NCI-H226 (cell line): Measurements from ENCODE around the gene LSAMP.

ENCODE experiments used
- DNase-seq: peaks from one replicate; pipeline ENCODE4 v3.0.0-alpha.2; 2015

Gene LSAMP

DNA sequence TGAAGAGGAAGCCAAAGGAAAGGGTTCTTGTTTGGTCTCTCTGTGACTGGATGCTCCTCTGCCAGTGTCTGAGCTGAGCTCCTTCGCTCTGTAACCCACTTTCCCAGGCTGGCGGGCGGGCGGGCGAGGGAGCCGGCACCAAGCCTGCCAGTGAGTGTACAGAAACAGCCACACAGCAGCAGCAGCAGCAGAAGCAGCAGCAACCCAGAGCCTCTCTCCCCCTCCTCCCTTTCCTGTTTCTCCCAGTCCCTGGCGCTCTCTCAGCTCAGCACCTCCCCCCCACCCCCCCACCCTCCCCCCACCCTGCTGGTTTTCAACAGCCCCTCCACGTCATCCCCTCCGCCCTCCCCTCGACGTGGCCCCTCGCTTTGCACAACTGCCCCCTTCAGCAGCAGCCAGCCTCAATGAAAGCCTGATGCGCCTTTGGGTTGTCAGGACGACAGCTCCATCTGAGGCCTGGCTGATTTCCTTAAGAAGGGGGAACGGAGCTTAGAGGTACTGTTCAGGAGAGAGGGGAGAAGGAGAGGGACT, at the start of gene LSAMP:
Gene LSAMP, minus strand, starts transcription at position 177 of the 531 bp plus-strand sequence.
- DNase-seq: no peak

DNA sequence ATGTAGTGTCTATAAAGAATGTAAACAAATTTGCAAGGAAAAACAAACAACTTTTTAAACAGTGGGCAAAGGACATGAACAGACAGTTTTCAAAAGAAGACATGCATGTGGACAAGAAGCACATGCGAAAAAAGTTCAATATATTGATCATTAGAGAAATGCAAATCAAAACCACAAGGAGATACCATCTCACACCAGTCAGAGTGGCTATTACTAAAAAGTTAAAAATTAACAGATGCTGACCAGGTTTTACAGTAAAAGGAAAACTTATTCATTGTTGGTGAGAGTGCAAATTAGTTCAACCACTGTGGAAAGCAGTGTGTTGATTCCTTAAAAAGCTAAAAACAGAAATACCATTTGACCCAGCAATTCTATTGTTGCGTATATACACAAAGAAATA, 47.1 kb upstream of the LSAMP start:
- DNase-seq: no peak

DNA sequence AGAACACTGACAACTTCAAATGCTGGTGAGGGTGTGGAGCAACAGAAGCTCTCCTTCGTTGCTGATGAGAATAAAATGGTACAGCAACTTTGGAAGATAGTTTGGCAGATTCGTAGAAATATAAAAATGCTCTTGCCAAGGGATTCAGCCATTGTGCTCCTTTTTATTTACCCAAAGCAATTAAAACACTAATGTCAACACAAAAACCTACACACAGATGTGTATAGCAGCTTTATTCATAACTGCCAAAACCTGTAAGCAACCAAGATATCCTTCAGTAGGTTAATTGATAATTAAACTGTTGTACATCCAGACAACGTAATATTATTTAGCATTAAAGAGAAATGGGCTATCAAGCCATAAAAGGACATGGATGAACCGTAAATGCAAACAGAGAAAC, 37.8 kb upstream of the LSAMP start:
- DNase-seq: no peak

DNA sequence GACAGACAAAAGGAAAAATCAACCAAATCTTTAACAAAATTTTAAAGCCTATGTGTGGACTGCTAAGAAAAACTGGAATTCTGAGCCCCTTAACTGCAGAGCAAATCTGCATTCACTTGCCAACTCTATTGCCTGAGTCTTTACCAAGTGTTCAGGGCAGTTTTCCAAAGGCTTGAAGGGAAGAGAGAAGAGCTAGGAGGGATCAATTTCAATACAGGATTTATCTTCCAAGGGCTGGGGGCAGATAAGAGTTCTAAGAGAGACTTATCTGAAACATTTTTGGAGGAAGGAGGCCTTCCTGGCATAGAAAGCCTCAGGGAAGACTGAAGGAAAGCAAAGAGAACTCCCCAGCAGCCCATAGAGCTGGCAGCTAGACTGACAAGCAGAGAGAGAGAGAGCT, 31.4 kb upstream of the LSAMP start:
- DNase-seq: no peak

DNA sequence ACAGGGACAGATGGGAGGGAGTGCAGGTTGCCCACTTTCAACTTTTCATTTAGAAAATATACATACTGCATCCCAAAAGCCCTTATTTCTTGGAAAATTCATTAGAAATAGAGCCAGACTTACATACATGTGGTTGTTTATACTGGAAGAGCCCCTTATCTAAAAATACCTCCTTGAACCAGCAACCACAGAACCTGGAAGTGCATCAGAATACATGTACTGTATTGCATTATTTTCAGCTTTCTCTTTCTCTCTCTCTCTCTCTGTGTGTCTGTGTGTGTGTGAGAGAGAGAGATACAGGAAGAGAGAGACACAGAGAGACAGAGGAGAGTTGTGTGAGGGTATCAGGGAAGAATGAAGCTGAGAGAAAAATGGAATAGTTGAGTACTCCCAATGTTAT, 29.5 kb upstream of the LSAMP start:
- DNase-seq: no peak

DNA sequence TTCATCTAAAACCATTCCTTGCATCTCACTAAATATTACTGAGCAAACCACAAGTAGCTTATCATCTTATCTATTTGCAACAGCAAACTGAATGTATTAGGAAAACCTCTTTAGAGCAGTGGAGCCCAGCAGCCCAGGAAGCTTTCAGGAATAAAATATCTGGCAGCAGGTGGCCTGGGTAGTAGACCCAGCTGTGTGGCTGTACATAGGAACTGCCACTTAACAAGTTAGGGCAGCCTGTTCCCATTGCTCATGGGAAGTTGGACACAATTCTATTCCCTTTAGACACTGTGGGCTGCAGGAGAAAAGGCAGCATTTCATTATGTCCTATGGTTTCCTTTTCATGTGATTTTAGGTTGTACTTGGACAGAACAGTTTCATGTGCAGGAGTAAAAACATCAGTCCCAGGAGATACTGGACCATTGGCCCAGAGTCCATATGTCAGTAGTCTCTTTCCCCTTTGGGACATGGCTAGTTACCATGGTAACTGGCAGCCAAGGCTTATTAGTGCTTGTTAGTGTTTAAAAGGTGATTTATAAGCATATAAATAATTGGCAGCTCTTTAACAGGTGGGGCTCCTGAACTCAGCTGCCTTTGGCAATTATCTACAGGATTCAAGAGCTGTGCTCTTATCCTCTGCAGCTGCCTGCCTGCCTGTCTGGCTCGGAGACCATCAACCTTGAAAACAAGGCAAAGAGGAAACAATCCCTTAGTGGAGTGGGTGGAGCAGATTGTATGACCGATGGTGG, 28.9 kb upstream of the LSAMP start:
- DNase-seq: no peak

DNA sequence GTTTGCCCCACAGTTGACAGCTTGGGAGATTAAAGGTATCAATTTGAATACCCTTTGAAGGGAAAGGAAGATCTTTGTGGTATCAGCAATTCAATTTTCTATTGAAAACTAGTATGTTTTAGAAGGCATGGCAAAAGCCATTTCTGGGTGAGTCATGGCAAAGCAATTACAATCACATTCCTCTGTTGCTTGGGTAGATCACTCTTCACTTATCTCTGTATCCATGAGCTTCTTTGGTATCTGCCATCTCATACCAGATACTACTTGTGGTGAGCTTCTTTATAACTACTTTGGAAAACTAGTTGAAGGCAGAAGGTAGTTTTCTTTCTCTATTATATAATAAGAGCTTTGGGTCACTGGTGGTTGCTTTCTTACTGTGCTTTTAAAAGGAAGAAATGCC, 28.3 kb upstream of the LSAMP start:
- no peak for DNase-seq

DNA sequence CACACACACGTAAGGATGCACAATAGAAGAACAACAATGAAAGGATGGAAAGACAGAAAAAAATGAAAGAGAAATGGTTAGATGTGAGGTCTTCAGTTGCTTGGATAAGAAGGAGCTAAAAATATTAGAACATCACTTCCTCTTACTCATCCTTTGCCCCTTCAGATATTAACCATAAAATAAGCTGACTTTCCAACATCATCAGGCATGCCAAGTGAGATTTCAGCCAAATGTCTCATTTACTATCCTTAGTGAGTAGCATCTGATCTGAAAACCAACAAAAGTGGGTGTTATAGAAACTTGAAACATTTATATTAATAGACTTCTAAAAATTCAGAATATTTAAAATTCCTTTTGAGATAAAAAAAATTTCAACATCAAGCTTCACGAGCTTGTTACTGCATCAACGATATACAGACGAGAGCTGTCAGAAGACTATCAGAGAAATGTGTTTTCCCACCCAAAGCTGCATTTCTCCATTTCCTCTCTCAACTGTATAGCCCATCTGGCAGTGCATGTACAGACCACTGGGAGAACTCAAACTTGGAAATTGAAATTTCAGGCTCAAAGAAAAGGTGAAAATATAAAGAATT, 25.4 kb upstream of the LSAMP start:
- DNase-seq: no peak

DNA sequence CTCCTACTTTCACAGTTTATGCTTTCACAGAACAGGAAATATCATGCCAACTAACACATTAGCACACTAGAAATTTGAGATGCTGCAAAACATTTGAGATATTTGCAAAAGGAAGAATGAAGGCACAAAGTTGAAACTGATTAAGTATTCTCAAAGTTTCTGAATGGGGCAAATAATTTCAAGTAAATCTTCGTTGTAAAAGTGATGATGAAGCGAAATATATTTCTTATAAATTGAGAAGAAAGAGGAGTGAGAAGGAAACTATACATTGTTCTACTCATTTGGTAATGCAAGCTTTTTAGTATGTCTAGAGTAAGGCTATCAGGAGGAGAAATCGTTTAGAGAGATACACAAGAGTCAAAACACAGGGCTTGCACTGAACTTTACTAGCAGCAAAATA, 24.3 kb upstream of the LSAMP start:
- no peak for DNase-seq

DNA sequence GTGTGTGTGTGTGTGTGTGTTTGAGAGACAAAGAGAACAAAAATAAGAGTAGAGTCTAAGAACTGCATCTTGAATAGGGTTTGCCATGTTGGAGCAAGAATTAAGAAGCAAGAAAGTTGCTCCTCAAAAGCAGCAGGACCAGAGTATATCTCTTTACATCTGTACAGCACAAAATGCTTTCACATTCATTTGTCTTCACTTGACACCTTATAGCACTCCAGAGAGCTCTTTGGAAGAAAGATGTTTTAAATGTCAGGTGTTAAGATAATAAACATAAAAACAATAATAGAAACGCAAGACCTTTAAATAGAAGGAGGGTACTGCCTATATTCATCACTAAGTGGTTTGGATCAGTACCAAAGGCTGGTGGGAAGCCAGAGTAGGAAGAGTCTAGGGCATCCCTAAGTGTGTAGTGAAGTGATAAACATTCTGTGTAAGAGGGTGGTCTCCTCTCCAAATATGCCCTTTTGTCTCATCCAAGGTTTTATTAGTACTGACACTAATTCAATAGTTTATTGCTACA, 19.1 kb upstream of the LSAMP start:
- no peak for DNase-seq

DNA sequence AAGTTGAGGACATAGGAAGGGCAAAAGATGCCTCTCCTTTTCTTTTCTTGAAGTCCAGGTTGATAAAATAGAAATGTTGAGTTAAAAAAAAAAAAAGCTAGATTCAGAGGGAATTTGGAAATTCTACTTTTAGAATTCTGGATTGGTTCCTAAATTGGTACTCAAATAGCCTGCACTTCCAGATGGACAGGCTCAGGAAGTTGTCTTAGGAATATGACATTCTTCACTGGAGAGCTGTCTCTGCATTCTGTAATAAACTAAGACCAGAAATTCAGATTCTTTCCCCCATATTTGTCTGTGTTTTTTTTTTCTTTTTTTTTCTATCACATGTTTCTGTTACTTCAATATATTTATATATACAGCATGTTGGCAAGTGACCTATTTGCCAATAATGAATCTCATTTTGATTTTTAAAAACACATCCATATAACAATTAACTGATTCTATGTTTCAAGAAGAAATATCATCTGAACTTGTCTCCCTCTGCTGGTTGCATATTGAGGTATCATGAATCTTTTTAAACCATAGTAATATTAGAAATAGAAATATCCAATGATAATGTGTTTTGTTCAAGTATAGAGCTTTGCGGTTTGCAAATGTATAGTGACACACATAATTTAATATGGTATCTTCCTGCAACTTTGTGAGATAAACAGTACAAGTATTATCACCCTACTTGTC, 8.5 kb upstream of the LSAMP start:
- DNase-seq: no peak

DNA sequence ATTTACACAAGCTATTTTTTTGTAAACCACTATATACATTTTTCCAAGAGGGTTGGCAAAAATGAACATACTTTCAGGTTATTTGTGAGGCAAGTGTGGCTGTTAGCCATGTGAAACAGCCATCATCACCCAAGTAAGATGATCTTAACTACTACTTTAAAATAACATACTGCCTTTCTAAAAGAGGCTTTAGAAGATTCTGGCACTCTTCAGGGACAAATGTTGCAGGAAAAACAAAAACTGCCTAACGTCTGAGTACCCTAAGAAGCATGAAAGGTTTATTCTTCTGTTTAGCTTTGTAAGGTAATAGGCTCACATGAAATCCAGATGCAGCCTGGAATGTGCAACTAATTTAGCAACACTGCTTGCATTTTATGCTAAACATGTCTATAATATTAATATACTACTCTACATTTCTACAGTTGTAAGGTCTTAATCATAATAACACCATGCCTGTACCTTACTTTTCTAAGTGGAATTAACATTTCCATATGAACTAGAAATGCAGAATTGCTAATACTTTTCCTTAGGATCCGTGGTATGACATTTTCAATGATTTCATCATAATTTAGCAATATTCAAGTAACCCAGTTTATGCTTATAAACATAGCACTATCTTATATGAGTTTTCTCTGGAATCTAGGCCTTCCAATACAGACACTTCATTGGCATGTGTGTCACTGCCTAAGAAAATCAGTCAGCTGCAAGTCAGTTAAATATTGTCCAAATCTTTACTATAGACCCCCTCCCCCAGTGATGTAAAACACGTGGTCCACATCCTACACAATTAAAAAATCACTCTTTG, 4.5 kb upstream of the LSAMP start:
- no peak for DNase-seq

DNA sequence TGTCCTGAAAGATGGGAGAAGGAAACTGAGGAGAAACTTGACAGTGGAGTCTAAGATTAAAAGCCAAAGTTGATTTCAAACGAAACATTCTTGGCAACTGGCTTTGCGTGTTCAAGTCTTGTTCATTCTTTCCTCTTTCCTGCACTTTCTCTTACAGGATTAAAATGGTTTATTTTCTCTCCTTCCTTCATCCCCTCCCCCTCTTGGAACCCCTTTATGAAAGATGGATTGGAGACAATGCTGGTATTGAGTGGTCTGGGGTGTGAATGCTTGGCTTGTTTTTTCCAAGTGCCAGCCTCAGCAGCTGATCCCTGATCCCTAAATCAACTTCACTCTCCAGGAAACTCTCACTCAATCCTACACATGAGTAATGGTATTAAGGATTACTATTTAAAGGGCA, 703 bp upstream of the LSAMP start:
- DNase-seq: no peak

DNA sequence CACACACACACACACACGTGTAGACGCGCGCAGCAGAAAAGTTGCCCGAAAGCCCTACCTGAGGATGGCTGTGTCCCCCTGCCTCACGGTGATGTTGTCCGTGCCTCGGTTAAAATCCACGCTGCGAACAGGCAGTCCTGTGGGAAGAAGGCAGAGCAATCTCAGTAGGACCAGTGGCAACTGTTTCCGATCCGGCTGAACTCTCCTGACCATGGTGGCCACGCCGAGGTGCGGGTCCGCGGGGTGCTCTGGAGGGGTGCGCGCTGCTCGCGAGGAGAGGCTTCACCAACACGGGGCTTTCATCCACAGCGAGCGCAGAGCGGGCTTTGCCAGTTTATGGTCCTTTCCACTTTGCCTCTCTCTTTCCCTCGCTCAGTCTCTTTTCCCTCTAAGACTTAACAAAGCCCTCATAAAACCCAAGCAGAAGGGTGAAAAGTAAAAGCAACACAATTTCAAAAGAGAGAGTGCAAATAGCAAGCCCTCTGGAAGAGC, 422 bp downstream of the LSAMP start:
- DNase-seq: no peak

DNA sequence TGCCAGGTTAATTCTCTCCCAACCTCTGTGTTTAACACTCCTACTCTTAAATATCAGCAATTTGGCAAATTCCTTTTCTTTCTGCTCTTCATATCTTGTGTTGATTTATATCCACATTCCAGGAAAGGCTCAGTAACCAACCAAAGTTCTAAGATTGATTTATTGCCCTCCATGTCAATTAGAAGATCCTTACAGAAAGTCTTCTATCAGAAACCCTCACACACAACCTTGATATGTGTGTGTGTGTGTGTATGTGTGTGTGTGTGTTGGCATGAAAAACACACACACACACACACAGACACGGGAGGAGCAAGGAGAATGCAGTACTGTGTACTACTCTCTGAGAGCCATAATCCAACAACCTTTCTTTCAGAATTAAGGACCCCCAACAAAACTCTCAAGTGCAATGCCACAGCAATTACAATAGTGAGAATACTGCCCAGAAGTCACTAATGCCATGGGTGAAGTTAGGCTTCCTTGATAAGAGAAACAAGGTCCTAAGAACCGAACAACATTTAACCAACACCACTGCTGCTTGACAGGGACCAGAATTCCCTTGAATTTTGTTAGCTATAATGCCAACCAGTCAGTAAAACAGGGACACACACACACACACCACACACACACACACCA, 1.1 kb downstream of the LSAMP start:
- no peak for DNase-seq

DNA sequence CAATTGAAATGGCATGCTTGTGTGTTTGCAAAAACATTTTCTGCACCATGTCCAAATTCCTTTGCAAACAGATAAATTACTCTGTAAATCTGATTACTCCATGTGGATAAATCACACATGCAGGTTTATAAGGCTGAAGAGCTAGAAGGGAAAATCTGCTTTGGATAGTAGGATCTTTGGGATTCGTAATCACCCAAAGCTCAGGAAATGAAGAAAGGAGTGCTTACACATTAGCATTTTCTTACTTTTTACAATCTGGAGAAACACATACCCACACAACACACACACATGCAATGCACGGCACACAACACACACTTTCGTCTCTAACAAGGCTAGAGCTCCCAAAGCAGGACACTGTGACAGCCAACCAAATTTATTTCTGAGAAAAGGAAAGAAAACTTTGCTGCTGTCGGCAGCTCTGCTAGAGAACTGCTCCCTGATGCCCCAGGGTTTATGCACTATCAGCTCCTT, 2.1 kb downstream of the LSAMP start:
- no peak for DNase-seq

DNA sequence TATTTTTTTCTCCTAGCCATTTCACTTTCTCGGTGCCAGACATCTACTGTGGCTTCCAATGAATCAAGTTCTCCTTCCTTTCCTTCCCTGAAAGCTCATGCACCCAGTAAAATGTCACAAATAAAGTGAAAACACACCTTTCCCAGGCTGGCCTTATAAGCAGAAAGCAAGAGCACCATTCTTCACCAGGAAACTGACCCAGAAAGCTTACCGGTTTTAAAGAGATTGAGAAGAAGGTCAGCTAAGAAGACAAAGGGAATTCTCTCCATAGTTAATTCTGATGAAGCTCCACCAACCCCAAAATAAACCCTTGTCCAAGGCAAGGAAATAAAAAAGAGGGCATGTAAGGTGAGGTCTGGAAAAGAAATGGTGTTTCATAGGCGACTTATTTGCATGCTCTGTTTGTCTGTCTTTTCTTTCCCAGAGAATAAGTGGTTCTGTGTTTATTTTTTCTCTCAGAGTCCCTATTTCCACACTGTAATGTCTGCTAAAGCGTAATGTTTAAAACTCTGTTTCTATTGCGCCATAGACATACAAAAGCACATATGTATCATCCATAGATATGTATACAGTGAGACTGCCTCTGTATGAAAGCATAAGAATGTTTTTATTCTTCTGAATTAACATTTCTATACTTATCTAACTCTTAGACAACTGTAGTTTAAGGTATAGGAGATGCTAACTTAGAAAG, 2.8 kb downstream of the LSAMP start:
- no peak for DNase-seq

DNA sequence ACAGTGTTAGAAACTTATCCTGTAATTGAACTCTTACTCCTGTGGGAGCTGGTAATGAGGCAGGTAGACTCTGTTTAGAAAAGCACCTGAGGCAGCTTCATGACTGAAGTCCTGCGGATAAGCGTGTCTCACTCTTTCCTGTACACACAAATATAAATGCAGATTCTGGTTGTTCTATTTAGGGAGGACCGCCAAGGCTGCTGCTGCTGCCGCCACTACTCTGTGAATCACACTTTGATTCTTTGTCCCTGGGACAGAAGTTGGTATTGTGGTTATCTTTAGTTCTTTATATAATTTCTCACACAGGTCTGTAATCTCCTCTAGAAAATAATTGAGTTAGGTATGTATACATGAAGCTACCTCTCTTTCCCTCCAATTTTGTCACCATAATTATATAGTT, 3.6 kb downstream of the LSAMP start:
- no peak for DNase-seq

DNA sequence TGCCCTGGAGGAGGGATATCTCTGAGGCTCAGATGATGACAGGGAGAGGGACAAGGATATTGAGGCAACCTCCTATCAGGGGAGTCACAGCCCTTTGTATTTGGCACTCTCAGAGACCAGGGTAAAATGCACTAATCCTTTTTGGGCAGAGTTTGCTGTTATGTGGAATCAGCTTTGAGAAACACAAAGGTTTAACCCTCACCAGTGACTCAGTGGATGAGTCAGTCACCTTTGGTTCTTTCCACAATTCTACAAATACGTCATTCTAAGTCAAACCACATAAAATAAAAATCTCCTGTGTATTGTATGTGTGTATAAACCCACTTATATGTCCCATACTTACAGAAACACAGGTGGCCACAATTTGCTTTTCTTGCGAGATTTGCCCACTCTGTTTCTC, 5.1 kb downstream of the LSAMP start:
- no peak for DNase-seq

DNA sequence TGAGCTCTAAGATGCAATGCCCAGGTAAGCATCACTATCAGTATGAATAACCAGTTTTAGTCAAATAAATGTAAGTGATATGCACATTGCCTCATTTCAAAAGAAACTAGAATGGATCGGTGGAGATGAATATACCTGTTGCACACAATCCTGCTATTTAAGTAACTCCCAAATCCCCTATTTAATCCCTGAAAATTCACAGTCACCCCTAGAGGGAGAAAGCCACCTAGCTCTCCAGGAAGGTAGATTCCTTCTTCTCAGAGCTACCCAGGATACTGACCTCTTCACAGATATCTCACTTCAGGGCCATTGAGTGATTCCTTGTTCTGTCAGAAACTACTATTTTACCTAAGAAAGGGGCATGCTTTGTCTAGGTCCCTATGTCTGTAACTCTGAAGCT, 11.7 kb downstream of the LSAMP start:
- DNase-seq: no peak

DNA sequence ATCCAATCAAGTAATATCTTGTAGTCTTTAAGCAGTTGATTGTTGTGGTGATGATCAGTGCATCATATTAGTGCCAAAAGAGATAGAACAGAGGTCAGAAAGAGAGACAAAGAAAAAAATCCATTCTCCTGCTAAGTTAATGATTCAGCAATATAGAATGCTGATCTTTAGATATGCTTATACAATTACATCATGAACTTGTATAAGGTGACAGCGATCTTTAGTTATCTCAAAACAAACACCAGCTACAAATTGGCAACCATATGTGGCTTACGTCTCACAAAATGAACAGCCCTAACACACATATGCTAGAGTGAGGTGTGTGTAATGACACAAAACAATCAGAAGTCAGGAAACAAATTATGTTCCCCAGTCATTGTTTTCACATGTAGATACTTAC, 12.5 kb downstream of the LSAMP start:
- no peak for DNase-seq
